ENCODE data around the gene PACC1.

DNA sequence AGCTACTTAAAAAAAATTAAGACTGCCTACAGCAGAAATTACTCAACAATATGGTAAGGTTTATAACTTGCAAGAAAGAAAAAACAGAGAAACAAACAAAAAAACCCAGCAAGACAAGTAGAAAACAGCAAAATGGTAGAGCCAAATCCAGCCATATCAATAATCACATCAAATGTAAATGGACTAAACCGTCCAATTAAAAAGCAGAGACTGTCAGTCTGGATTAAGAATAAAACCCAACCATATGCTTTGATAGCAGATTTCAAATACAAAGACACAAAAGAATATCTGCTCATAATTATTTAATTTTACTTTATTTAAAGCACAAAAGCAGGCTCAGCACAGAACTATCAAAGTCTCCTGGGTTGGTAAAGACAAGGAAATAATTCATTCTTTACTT lies 17.5 kb downstream of the PACC1 start:
- TF ChIP-seq, protein P1, sequence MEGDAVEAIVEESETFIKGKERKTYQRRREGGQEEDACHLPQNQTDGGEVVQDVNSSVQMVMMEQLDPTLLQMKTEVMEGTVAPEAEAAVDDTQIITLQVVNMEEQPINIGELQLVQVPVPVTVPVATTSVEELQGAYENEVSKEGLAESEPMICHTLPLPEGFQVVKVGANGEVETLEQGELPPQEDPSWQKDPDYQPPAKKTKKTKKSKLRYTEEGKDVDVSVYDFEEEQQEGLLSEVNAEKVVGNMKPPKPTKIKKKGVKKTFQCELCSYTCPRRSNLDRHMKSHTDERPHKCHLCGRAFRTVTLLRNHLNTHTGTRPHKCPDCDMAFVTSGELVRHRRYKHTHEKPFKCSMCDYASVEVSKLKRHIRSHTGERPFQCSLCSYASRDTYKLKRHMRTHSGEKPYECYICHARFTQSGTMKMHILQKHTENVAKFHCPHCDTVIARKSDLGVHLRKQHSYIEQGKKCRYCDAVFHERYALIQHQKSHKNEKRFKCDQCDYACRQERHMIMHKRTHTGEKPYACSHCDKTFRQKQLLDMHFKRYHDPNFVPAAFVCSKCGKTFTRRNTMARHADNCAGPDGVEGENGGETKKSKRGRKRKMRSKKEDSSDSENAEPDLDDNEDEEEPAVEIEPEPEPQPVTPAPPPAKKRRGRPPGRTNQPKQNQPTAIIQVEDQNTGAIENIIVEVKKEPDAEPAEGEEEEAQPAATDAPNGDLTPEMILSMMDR (IDR thresholded peaks at IDR 0.05), result no peak
- TF ChIP-seq POLR2A (IDR thresholded peaks at IDR 0.05), result no peak

Measured in testis (tissue), 2 donors.